ENCODE measurements around the gene CD276.
A peak's percentile ranks its signal among the peaks of the same experiment; 100 is the strongest.

Gene CD276

GRCh38 chr15:73684581-73685455 lies 635 bp downstream of the CD276 start:
- H3K27ac ChIP-seq = peak overlapping the region; percentile 97
- TF ChIP-seq CTCF (conservative IDR thresholded peaks at IDR 0.05) (no peak), ZFX (IDR thresholded peaks at IDR 0.05) (peak; percentile 74)

GRCh38 chr15:73685981-73686380 lies 1.8 kb downstream of the CD276 start:
- H3K27ac ChIP-seq = no peak overlapping the region
- TF ChIP-seq ZFX (IDR thresholded peaks at IDR 0.05) (no peak), CTCF (conservative IDR thresholded peaks at IDR 0.05) (no peak)

- H3K27ac ChIP-seq = no peak overlapping the region
- TF ChIP-seq CTCF (conservative IDR thresholded peaks at IDR 0.05) = no peak
- no peak for TF ChIP-seq ZFX (IDR thresholded peaks at IDR 0.05)
Observed at GRCh38 chr15:73686781-73687256, 2.6 kb downstream of the CD276 start.

DNA sequence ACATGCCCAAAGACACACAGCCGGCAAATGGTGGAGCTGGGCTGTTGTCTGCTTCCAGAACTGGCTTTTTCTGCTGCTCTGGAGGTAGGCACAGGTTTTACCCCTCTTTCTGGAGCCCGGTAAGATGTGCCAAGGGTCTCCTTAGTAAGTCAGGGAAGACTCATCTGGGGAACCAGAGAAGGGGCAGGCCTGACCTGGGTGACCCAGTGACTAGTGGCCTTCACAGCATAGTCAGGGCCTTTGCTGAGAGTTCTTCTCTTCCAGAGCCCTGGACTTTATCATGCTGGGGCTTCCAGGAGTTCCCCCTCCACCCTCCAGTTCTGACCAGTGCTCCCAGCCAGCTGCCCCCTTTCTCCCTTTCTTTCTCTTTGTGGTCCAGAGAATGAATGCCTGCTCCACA lies 3.2 kb downstream of the CD276 start:
- H3K27ac ChIP-seq = no peak overlapping the region
- TF ChIP-seq CTCF (conservative IDR thresholded peaks at IDR 0.05) (no peak), ZFX (IDR thresholded peaks at IDR 0.05) (no peak)

DNA sequence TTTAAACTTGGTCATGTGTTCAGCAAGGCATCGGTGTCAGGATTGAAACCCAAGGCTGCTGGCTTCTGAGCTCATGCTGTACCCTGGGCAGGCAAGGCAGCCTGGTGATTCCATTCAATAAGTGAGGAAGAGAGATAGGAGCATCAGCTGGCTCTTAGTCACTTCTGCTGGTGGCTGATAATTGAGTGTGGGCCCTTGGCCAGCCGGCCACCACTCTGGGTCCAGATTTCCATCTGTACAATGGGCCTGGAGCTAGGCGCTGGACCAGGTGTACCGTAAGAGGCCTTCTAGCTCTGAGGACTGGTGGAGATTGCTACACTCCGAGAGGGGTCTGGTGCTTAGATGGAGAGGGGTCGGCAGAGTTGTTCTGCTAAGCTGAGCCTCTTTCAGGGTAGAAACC lies 4.3 kb downstream of the CD276 start:
- TF ChIP-seq ZFX (IDR thresholded peaks at IDR 0.05) = no peak
- no peak overlapping the region for H3K27ac ChIP-seq

- TF ChIP-seq ZFX (IDR thresholded peaks at IDR 0.05) (no peak), CTCF (conservative IDR thresholded peaks at IDR 0.05) (no peak)
- H3K27ac ChIP-seq = no peak overlapping the region
Observed at GRCh38 chr15:73691396-73691795, 7.2 kb downstream of the CD276 start.

- H3K27ac ChIP-seq = no peak overlapping the region
- TF ChIP-seq CTCF (conservative IDR thresholded peaks at IDR 0.05) (no peak), ZFX (IDR thresholded peaks at IDR 0.05) (no peak)
Observed at GRCh38 chr15:73694419-73694818, 10.2 kb downstream of the CD276 start.

Measured in C4-2B (cell line).